A549 treated with CpdA at 1 μM for 4 hours (cell line): ENCODE measurements around the gene LRRTM4. TPM values are rescaled to one million over a fixed set of nuclear protein-coding genes. Genes with fewer than 3 reads are reported as not detected.

Experiments
- total RNA-seq: library from RNA; stranded (reverse); fragments of 200-300 nt; extraction: Qiagen RNA extraction; gene quantifications from 5 replicates; pipeline ENCODE4 v1.2.3, GENCODE V29; 2022; ENCODE audit warnings: low read depth

LRRTM4 gene
- total RNA-seq = not detected in 5 replicates

DNA sequence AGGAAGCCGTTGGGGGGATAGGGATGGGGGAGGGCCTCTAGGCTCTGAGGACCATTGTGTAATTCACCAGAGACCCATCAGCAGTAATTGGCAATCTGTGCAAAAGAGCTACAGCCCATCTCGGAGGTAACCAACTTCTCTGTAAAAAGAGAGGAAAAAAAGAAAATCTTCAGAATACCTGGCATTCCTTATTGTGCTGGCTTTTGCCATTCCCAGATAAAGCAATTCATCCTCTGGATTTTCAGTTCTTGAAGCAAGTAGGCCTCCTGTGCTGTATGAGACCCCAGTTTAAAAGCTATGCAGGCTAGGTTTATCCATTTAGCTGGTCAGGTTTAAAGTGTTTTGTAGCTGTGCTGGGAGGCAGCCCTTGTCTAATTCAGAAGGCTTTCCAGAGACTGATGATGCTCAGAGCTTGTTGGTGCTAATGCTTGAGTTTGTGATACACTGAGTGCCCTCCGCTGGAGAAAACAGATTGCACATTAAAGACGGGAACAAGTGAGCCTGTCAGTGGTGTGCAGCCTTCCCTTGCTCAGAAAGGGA lies at the start of gene LRRTM4:
LRRTM4 (minus strand) TSS at position 446 of the 540 bp plus-strand sequence.

